Left ventricle myocardium superior (tissue), 1 donor: ENCODE results near the gene ABCB4. TPM values are rescaled to one million over a fixed set of nuclear protein-coding genes. Genes with fewer than 3 reads are reported as not detected.

Source experiments
- ATAC-seq: fragments of 200-7000 bp; cut with Tn5 transposase; one replicate; pipeline ENCODE4 v1.9.1; 2020; ENCODE audit warnings: mild to moderate bottlenecking, moderate library complexity
- DNase-seq: peaks from one replicate; pipeline ENCODE4 v3.0.0-alpha.2; 2020
- intact Hi-C: fragments of 100-400 bp; cut with micrococcal nuclease; formaldehyde crosslinking; loops from one replicate; pipeline ENCODE4 v1.11.0; 2022
- total RNA-seq: library from RNA; stranded (reverse); fragmentation: NEBNext Ultra II Directional; extraction: Animal tissue kit (Norgen Biotek cat#: 25700); gene quantifications from one replicate; pipeline ENCODE4 v1.2.1, GENCODE V29; 2021
- donor health status: DM: no; HTN: yes; CAD: no; lungs with severe emphysema.

The ABCB4 gene
- total RNA-seq, 1 donor from 2014 or later: 5.7 TPM

- DNase-seq (no peak), ATAC-seq (no peak)
- intact Hi-C loops: no loop called here
Observed at GRCh38 chr7:87435546-87435945, 39.9 kb downstream of the ABCB4 start.

- DNase-seq: no peak
- intact Hi-C loops: no loop called here
- ATAC-seq: no peak
Observed at GRCh38 chr7:87432536-87432935, 42.9 kb downstream of the ABCB4 start.

- peak; percentile 54 for ATAC-seq
- intact Hi-C loops: no loop called here
- no peak for DNase-seq
Observed at GRCh38 chr7:87427288-87427687, 48.2 kb downstream of the ABCB4 start.

DNA sequence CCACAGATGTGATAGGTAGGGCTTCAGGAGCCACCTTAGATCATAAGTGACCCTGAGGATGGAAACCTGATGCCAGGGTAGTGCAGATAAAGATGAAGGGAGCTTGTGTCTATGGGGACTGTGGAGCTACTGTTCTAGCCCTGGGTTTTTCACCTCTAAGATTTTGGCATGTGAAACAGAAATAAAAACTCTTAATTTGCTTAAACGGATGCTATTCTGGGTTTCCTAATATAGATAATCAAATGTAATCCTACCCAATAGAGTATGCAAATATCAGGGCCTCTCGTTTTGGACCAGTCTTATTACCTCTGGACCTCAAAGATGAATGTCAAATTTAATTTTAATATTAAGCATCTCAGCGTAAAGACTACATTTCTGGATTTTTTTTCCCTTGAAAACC lies 49.3 kb downstream of the ABCB4 start:
- ATAC-seq (no peak), DNase-seq (no peak)
- intact Hi-C loops: no loop called here

DNA sequence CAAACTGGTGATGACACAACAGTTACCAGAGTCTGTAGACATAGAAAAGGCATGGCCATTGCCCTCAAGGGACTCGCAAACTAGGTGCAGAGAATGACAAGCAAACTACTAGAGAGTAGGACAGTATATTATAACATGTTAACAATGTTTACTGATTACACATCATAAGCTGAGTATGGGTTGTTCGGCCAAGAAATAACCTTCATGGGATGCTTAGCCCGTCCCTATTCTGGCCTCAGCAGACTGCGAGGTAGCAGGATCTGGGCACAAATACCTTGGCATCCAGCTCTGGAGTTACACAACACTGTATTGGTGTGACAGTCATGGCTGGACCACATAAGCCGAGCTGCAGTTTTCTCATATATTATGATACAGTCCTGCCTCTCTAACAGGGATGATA lies 51.4 kb downstream of the ABCB4 start:
- DNase-seq: no peak
- ATAC-seq: peak; percentile 47
- intact Hi-C loops: no loop called here

GRCh38 chr7:87420173-87420572 lies 55.3 kb downstream of the ABCB4 start:
- ATAC-seq (no peak), DNase-seq (no peak)
- intact Hi-C loops: no loop called here

- intact Hi-C loops: loop anchor here (5.0 kb wide), 1 partner anchor 105 kb away; no protein-coding TSS in a partner anchor
- ATAC-seq (peak; percentile 61), DNase-seq (no peak)
Observed at GRCh38 chr7:87416682-87417587, 58.5 kb downstream of the ABCB4 start.

GRCh38 chr7:87414794-87415188 lies 60.7 kb downstream of the ABCB4 start:
- ATAC-seq: no peak
- DNase-seq: no peak
- intact Hi-C loops: loop anchor here (5.0 kb wide), 1 partner anchor 102 kb away; no protein-coding TSS in a partner anchor

- peak; percentile 45 for ATAC-seq
- no peak for DNase-seq
- intact Hi-C loops: no loop called here
Observed at GRCh38 chr7:87413951-87414793, 61.3 kb downstream of the ABCB4 start.

DNA sequence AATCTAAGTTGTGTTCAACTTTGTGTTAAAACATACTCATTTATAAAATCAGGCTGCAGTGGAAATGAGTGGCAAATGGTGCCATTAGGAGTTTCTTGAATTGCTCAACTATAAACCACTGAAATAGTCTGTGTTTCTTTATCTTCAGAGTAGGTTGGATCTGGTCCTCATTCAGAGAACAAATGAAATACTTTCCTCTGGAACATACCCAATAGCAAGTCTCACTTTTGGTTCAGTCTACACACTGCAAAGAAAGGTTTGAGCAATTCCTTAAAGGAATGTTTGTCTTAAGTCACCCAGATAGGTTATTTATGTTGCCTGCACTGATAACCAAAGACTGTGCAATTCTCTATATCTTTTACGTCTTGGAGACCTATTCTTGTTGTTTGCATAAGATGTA lies 62.5 kb downstream of the ABCB4 start:
- DNase-seq: no peak
- intact Hi-C loops: no loop called here

GRCh38 chr7:87411186-87411585 lies 64.3 kb downstream of the ABCB4 start:
- no peak for DNase-seq
- ATAC-seq: no peak
- intact Hi-C loops: no loop called here

More for the DNA sequence above, 62.5 kb downstream of the ABCB4 start:
- ATAC-seq: no peak

DNA sequence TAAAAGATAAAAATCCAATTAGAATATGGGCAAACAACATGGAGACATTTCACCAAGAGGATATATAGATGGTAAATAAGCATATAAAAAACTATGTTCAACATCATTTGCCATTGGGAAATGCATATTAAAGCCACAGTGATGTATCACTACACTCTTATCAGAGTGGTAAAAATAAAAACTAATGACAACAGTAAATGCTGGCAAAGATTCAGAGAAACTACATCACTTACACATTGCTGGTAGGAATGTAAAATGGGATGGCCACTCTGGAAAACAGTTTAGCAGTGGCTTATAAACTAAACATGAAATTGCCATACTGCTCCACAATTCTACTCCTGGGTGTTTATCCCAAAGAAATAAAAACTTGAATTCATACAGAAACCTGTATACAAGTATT lies 70.8 kb downstream of the ABCB4 start:
- intact Hi-C loops: no loop called here
- peak; percentile 31 for ATAC-seq

DNA sequence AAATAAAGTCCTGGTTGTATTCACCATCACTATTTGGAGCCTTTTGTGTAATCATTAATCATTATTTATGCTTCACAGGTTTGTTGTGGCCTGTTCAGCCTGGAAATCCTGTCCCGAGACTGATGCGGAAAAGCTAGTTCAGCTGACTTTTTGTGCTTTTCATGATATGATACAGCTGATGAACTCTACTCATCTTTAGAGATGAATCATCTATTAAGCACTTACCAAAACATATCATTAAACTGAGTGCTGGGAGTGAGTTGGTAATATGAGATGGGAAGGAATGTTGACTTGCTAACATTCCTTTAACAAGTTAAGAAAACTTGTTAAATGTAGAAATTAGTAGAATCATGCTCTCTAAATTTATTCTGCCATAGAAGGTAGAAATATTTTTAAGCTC lies 77.0 kb downstream of the ABCB4 start:
- ATAC-seq: no peak
- intact Hi-C loops: no loop called here
- DNase-seq: no peak

More for the DNA sequence above, 70.8 kb downstream of the ABCB4 start:
- DNase-seq: no peak

DNA sequence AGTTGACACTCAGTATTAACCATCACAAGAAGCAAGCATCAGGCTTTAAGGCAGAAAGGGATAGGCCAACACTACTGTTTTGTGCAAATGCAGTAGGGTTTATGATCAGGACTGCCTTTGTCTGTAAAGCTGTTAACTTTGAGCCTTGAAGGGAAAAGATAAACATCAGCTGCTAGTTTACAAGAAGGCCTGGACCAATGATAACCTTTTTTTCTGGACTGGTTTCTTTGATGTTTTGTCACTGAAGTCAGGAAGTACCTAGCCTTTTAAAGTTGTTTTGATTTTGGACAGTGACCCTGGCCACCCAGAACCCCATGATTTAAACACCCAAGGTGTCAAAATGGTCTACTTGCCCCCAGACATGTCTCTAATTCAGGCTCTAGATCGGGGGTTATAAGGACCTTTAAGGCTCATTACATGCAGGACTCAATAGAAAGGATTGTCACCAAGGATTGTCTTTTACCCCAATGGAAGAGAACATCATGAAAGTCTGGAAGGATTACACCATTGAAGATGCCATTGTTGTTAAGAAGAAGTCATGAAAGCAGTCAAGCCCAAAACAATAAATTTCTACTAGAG lies 79.9 kb downstream of the ABCB4 start:
- no peak for DNase-seq
- intact Hi-C loops: no loop called here

DNA sequence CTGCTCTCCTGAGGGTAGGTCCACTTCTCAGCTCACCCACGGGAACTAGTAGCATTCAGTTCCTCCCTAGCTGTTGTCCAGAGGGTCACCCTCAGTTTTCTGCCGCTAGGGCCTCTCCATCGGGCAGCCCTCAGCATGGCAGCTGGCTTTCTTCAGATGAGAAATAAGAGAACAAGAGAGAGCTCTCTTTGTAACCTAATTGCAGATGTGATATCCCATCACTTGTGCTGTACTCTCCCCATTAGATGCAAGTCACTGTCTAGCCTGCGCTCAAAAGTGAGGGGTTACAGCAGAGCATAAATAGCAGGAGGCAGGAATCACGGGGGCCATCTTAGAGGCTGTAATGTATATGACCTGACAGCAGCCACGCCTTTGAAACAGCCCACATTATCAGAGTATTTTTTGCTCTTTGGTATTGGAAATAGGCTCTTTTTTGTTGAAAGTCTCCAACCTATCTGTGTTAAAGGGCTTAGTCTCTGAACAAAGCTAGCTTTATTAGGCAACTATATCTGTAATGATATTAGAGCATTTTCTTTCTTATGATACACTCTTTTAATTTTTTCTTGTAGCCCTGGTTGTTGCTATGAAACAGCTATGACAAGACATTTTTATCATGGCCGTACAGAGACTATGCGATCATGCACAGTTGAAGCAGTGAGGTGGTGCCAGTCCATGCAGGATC lies 84.3 kb downstream of the ABCB4 start:
- intact Hi-C loops: no loop called here
- DNase-seq: no peak
- no peak for ATAC-seq

More for the DNA sequence above, 79.9 kb downstream of the ABCB4 start:
- ATAC-seq: no peak

DNA sequence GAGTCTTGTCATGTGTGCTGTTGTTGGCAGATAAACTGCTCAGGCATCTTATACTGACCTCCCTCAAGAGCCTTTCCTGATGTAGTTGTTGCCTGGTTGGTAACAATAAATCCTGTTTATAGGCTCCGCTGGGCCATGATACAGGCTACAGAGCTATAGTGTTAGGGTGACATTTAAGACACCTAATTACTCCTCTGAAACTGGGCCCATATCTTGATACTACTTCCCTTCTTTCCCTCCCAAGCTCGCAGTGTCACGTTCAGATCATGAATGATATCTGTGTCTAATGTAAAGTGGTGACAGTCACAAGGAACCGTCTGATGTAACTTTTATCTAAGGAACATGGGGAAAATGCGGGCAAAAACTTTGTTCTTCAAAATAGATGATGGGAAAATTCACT lies 94.6 kb downstream of the ABCB4 start:
- intact Hi-C loops: no loop called here
- ATAC-seq: no peak
- DNase-seq: no peak

- intact Hi-C loops: no loop called here
- ATAC-seq (no peak), DNase-seq (no peak)
Observed at GRCh38 chr7:87375662-87376435, 99.6 kb downstream of the ABCB4 start.

- ATAC-seq: no peak
- no peak for DNase-seq
- intact Hi-C loops: no loop called here
Observed at GRCh38 chr7:87370660-87371180, 104.8 kb downstream of the ABCB4 start.
